ENCODE results near the gene TGM1. TPM values are rescaled to one million over a fixed set of nuclear protein-coding genes. Genes with fewer than 3 reads are reported as not detected.

TGM1 gene
- polyA plus RNA-seq, 2 of the 4 experiments (the other 2 are of a cell fraction) = 0.61 to 1.3 TPM

GRCh38 chr14:24258119-24258518, 4.9 kb downstream of the TGM1 start:
- ChIA-PET POLR2A (interaction anchor here (0.6 to 1.4 kb wide), 4 partner anchors 11 to 16 kb away, joined by 3 to 7 read pairs (median 4); partner anchors contain the start of genes RABGGTA and TINF2), CTCF (interaction anchor here (0.5 to 10.7 kb wide), 4 partner anchors 11 to 143 kb away, joined by 3 to 76 read pairs (median 3); partner anchors contain the start of gene TINF2)
- Histone ChIP-seq H3K9me3 (no peaks in the 10 kb centered on the region), H3K4me2 (no peak overlapping the region), H3K27ac (no peak overlapping the region), H3K4me3 (no peak overlapping the region), H3K4me1 (peaks cover 8% of the 10 kb centered on the region)
- FAIRE-seq (no peak), DNase-seq (ENCODE audit: low read depth in 1 of 2, low spot score in 1 of 2) (no peak), ATAC-seq (no peak)
- WGBS (ENCODE audit: missing lambda C conversion rate) = 89% methylated on average over 9 of the region's 9 CpGs
- TF ChIP-seq MAFK (IDR thresholded peaks at IDR 0.05; ENCODE audit: partially characterized antibody) = no peak
- no peak for TF ChIP-seq RFX5 (IDR thresholded peaks at IDR 0.05)
- TF ChIP-seq PHF8 (IDR thresholded peaks at IDR 0.05; ENCODE audit: borderline replicate concordance, low read depth) = no peak
- TF ChIP-seq POLR2A (IDR thresholded peaks at IDR 0.05; ENCODE audit: low read length) = no peak
- no peak for TF ChIP-seq EHMT2 (IDR thresholded peaks at IDR 0.05; ENCODE audit: low read depth)
- no peak for TF ChIP-seq RNF2 (IDR thresholded peaks at IDR 0.05; ENCODE audit: borderline replicate concordance, low read depth)
- TF ChIP-seq HOXA7 (CRISPR knock-in tag; IDR thresholded peaks at IDR 0.05) = no peak

GRCh38 chr14:24256960-24257359, 6.0 kb downstream of the TGM1 start:
- ChIA-PET CTCF (interaction anchor here (0.9 to 10.7 kb wide), 6 partner anchors 10 to 175 kb away, joined by 3 to 76 read pairs (median 4); partner anchors contain the start of gene TINF2), POLR2A (no interaction called here)
- H3K9me3 ChIP-seq = no peaks in the 10 kb centered on the region
- H3K4me2 ChIP-seq = no peak overlapping the region
- DNase-seq (ENCODE audit: low read depth in 1 of 2, low spot score in 1 of 2) = no peak
- no peak overlapping the region for H3K27ac ChIP-seq
- TF ChIP-seq JUN (IDR thresholded peaks at IDR 0.05) (no peak), MAX (IDR thresholded peaks at IDR 0.05) (no peak), PHF8 (IDR thresholded peaks at IDR 0.05; ENCODE audit: borderline replicate concordance, low read depth) (no peak)
- FAIRE-seq = no peak
- H3K4me1 ChIP-seq = peaks cover 12% of the 10 kb centered on the region
- 77% methylated on average over 3 of the region's 4 CpGs for WGBS (ENCODE audit: missing lambda C conversion rate)
- no peak for ATAC-seq
- no peak overlapping the region for H3K4me3 ChIP-seq

- DNase-seq (ENCODE audit: low read depth in 1 of 2, low spot score in 1 of 2) (no peak), ATAC-seq (no peak), FAIRE-seq (no peak)
- Histone ChIP-seq H3K4me2 (no peak overlapping the region), H3K4me3 (no peak overlapping the region), H3K4me1 (peaks cover 13% of the 10 kb centered on the region), H3K9me3 (no peaks in the 10 kb centered on the region), H3K27ac (no peak overlapping the region)
- no peak for TF ChIP-seq RNF2 (IDR thresholded peaks at IDR 0.05; ENCODE audit: borderline replicate concordance, low read depth)
- no peak for TF ChIP-seq FOSB (CRISPR knock-in tag; IDR thresholded peaks at IDR 0.05)
- TF ChIP-seq TFCP2L1 (CRISPR knock-in tag; IDR thresholded peaks at IDR 0.05) = no peak
- no peak for TF ChIP-seq EHMT2 (IDR thresholded peaks at IDR 0.05; ENCODE audit: low read depth)
- TF ChIP-seq TP53 (CRISPR knock-in tag; IDR thresholded peaks at IDR 0.05) = no peak
- TF ChIP-seq ZNF302 (CRISPR knock-in tag; IDR thresholded peaks at IDR 0.05) = no peak
- no peak for TF ChIP-seq MAZ (IDR thresholded peaks at IDR 0.05; ENCODE audit: borderline replicate concordance, low read depth, low read length)
- TF ChIP-seq ESRRA (IDR thresholded peaks at IDR 0.05; ENCODE audit: borderline replicate concordance, low read length) = no peak
- no peak for TF ChIP-seq ZC3H11A (IDR thresholded peaks at IDR 0.05)
- TF ChIP-seq RAD21 (conservative IDR thresholded peaks at IDR 0.05 in 1 of 2, IDR thresholded peaks at IDR 0.05 in 1 of 2) = no peak
- no peak for TF ChIP-seq ELK1 (IDR thresholded peaks at IDR 0.05; ENCODE audit: low read depth, low read length)
- TF ChIP-seq NR3C1 (IDR thresholded peaks at IDR 0.05) = no peak
- WGBS (ENCODE audit: missing lambda C conversion rate) = 92% methylated on average over 12 of the region's 12 CpGs
- POLR2A ChIA-PET = interaction anchor here (1.0 kb wide), 1 partner anchor 15 kb away, joined by 3 read pairs; no protein-coding TSS in a partner anchor
- CTCF ChIA-PET = interaction anchor here (0.9 to 21.7 kb wide), 7 partner anchors 14 to 176 kb away, joined by 3 to 601 read pairs (median 4); partner anchors contain the start of genes CIDEB, DHRS1, LTB4R and LTB4R2
Observed at GRCh38 chr14:24255931-24256711, 6.9 kb downstream of the TGM1 start.
